GM13976 (cell line): ENCODE results near the gene ARHGAP18.

ENCODE experiments used
- DNase-seq: peaks from one replicate; pipeline ENCODE4 v3.0.0; 2012; ENCODE audit warnings: low spot score
- in situ Hi-C: fragments of 300-500 bp; cut with MboI; formaldehyde crosslinking; loops from one replicate; pipeline ENCODE4 v1.12.0; 2022; ENCODE audit warnings: low sequenced_read_pairs, mixed read lengths, inconsistent platforms; ENCODE audit not compliant: unreplicated experiment
- TF ChIP-seq, protein P1 (sequence below): IDR thresholded peaks from 2 replicates; pipeline ENCODE4 v1.5.1; 2012; ENCODE audit warnings: borderline replicate concordance, mild to moderate bottlenecking; ENCODE audit not compliant: insufficient read depth; ENCODE audit errors: extremely low read depth, missing control alignments, control extremely low read depth

ARHGAP18 gene

DNA sequence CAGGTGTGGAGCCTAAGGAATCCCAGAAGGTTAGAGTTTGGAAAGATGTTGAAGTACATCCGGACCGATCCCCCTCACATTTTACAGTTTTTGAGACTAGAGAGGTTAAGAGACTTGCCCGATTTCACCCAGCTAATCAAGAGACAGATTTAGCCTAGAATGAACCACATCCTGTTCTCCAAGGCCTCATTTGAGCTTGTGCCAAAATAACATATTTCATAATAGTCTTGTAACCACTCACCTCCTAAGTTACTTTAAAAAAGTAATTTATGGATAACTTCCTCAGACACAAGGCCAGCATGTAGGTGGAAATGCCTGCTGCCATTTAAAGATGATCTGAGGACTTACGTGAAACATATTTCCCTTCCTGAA lies 39.8 kb upstream of the ARHGAP18 start:
- in situ Hi-C loops: loop anchor here (10.0 kb wide), 1 partner anchor 245 kb away; no protein-coding TSS in a partner anchor
- TF ChIP-seq, protein P1, sequence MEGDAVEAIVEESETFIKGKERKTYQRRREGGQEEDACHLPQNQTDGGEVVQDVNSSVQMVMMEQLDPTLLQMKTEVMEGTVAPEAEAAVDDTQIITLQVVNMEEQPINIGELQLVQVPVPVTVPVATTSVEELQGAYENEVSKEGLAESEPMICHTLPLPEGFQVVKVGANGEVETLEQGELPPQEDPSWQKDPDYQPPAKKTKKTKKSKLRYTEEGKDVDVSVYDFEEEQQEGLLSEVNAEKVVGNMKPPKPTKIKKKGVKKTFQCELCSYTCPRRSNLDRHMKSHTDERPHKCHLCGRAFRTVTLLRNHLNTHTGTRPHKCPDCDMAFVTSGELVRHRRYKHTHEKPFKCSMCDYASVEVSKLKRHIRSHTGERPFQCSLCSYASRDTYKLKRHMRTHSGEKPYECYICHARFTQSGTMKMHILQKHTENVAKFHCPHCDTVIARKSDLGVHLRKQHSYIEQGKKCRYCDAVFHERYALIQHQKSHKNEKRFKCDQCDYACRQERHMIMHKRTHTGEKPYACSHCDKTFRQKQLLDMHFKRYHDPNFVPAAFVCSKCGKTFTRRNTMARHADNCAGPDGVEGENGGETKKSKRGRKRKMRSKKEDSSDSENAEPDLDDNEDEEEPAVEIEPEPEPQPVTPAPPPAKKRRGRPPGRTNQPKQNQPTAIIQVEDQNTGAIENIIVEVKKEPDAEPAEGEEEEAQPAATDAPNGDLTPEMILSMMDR: no peak
- DNase-seq: no peak

DNA sequence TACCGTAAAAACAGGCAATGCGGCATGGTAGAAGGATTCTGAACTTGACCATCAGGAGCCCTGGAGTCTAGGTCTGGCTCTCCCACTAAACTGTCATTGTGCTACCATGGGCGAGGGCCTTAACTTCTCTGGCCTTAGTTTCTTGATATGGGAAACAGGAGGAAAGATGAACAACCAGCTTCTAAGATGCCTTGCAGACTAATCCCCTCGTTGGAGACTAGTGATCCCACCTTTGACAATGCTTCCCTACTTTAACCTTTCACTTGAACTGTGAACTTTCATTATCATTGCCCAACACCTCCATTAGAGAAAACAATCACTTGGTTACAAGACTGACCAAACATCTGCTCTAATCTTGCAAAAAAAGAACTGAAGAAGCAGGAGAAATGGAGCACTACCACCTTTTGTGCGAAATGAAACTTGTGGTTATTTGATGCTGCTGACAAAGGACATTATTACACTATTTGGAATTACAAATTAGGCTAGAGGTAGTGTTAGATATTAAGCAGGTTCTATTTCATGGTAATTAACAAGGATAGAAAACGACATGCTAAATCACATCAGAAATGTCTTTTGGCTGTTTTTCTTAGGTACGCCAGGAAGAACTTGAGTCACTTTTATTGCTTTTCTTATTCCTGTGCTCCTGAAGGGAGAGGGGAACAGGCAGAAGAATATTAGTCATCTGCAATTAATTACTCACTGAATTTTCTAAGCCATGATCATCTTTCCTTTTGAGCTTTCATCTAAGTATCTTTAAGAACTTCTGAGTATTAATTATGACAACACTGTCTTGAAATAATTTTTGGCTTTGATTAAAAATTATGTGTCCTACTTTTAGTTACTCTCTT lies 39.1 kb upstream of the ARHGAP18 start:
- in situ Hi-C loops: loop anchor here (10.0 kb wide), 1 partner anchor 244 kb away; no protein-coding TSS in a partner anchor
- TF ChIP-seq, protein P1: no peak
- DNase-seq: no peak

DNA sequence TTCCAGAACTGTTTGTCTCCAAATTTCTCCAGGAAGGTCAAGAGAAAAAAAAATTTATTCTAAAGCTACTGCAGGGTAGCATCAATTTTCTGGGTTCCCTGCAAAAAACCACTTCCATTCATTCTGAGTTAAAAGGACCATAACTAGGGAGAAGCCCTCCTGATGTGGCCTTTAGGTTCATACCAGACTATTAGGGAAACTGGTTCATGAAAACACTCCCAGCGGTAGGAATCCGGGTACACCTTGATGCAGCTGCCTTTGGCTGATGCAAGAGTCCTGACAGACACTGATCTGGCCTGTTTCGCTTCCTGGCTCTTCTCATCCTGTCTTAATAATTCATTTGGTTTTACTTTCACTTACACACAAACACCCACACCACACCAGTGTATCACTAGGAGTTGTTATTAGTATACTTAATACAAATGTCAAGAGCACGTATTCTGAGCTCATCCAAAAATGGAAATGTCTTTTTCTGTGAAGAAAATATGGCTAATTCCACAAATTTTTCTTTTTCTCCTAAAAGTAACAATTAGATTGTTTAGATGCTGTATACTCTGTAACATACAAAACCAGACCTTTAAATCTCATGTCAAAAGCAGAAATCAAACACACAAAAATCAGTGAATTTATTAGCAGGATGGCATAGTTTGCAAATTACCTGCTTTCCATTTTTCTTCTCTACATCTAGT lies 38.4 kb upstream of the ARHGAP18 start:
- TF ChIP-seq, protein P1: no peak
- peak; percentile 49 for DNase-seq
- in situ Hi-C loops: loop anchor here (10.0 kb wide), 1 partner anchor 244 kb away; no protein-coding TSS in a partner anchor

DNA sequence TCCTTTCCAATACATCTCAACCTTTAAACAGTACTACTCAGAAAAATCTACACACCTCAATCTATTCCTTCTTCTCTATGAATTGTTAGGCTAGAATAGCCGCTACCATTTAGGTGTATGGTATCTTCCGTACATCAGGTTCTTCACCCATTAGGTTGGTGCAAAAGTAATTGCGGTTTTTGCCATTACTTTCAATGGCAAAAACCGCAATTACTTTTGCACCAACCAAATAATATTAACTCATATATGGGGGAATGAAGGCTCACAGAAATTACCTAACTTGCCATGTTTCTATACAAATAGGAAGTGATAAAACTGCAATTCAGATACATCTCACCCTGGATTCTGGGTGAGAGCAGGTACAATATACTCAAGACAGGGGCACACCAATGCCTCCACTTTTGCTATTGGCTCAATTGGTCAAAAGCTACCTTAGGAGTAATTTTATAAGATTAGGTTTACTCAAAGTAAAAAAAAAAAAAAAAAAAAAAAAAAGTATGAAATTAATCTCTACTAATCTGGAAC lies 37.7 kb upstream of the ARHGAP18 start:
- in situ Hi-C loops: loop anchor here (10.0 kb wide), 1 partner anchor 243 kb away; no protein-coding TSS in a partner anchor
- TF ChIP-seq, protein P1: no peak
- no peak for DNase-seq

DNA sequence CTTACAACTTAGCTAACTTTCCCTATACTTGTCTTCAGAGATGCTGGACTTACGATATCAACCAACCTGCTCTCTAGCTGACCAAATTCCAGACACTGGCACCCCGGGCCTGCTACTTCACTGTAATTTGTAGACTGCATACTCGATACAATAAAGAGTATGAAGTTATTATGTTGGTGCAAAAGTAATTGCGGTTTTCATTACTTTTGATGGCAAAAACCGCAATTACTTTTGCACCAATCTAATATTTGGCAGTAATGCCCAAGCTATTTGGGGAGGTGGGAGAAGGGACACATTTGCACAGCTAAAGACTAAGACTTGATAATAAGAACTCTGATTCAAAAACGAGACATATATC lies 34.9 kb upstream of the ARHGAP18 start:
- DNase-seq: no peak
- in situ Hi-C loops: loop anchor here (10.0 kb wide), 1 partner anchor 240 kb away; no protein-coding TSS in a partner anchor
- TF ChIP-seq, protein P1: no peak

DNA sequence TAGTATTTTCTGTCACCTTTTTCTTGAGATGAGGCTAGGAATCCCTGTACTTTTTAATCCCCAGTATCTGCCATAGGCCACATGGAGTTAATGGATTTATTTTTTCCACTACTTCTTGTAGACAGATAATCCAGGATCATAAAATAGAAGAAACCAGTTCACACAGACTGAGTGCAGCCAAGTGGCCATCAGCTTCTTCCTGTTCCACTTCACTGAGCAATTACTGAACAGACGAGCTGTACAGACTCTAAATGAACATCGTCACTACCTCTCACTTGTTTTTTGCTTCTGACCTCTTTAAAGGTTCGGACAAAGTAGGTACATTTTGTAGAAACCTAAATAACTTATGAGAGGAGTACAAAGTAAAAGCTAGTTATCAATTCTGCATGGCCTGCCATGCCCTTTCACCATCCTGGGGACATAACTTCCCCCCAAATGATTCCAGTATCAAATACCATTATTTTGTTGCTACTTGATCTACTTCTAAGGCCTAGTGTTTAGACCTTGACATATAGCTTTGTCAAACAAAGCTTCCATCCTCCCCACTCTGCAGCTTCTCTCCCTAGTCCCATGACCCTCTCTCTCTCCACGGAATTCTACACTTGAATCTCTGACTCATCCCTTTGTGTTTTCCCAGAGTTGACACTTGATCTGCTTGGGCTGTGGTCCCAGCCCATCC lies 34.4 kb upstream of the ARHGAP18 start:
- DNase-seq: no peak
- TF ChIP-seq, protein P1: no peak
- in situ Hi-C loops: loop anchor here (10.0 kb wide), 1 partner anchor 240 kb away; no protein-coding TSS in a partner anchor
